Measurements from ENCODE around the gene INSYN1. TPM values are rescaled to one million over a fixed set of nuclear protein-coding genes. Genes with fewer than 3 reads are reported as not detected.

Gene INSYN1
- total and polyA plus RNA-seq, 10 of the 15 experiments (the other 5 are each of a cell fraction or from before 2014, with no cell fraction given) = not detected

GRCh38 chr15:73746883-73747282, 6.3 kb downstream of the INSYN1 start (continued):
- TF ChIP-seq, protein P1, sequence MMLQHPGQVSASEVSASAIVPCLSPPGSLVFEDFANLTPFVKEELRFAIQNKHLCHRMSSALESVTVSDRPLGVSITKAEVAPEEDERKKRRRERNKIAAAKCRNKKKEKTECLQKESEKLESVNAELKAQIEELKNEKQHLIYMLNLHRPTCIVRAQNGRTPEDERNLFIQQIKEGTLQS (IDR thresholded peaks at IDR 0.05; ENCODE audit: borderline replicate concordance, extremely low read depth, low read depth, low read length) = no peak
- TF ChIP-seq ETV6 (conservative IDR thresholded peaks at IDR 0.05 in 1 of 2, IDR thresholded peaks at IDR 0.05 in 1 of 2; ENCODE audit: borderline replicate concordance in 1 of 2, low read depth in 1 of 2) (no peak), NFYB (IDR thresholded peaks at IDR 0.05; ENCODE audit: insufficient read depth, low read depth, low read length) (no peak), ASH2L (IDR thresholded peaks at IDR 0.05; ENCODE audit: borderline replicate concordance, low read depth) (no peak)

DNA sequence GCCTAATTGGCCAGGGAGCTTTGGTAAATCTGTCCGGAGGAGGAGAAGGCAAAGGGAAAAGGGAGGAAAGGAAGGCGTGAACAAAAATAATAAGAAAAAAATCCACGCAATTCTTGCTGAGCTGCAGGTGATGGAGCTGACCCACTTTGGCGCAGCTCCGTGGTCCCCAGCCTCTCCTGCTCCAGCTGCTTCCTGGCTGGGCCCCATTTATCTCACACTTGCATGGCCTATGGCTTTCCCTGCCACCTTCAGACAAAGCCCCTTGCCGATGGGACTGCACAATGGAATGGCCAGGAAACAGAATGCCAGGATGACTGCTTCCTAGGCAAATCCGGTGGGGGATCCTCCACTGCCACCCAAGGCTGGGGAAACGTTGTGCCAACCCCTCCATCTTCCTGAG, 6.9 kb downstream of the INSYN1 start:
- CTCF ChIA-PET = no interaction called here
- no peak overlapping the region for H3K9ac ChIP-seq (ENCODE audit: control insufficient read depth, insufficient read depth, low read length)
- no TSS peak for BruUV-seq (replicated peaks)
- no peak for ATAC-seq
- TF ChIP-seq IRF5 (IDR thresholded peaks at IDR 0.05; ENCODE audit: borderline replicate concordance) (no peak), ZZZ3 (IDR thresholded peaks at IDR 0.05; ENCODE audit: control insufficient read depth, insufficient read length, low read depth) (no peak), CHD2 (IDR thresholded peaks at IDR 0.05; ENCODE audit: borderline replicate concordance, low read depth, low read length) (no peak)
- H4K20me1 ChIP-seq (ENCODE audit: control insufficient read depth, insufficient read depth) = no peaks in the 10 kb centered on the region
- RAD21 ChIA-PET (ENCODE audit: unreplicated experiment) = no interaction called here
- FAIRE-seq = no peak
- SMC1A ChIA-PET (ENCODE audit: uncharacterized antibody, unreplicated experiment) = interaction anchor here (0.9 kb wide), 1 partner anchor 88 kb away, joined by 3 read pairs; no protein-coding TSS in a partner anchor
- in situ Hi-C loops (cut with MboI) (no loop called here), intact Hi-C loops (cut with micrococcal nuclease; ENCODE audit: unreplicated experiment) (no loop called here)
- no peak overlapping the region for H2AFZ ChIP-seq (ENCODE audit: control insufficient read depth, low read depth, low read length)
- H3K4me1 ChIP-seq (ENCODE audit: control insufficient read depth, insufficient read depth, low read length) = no peaks in the 10 kb centered on the region
- H3K27me3 ChIP-seq (replicated peaks in 1 of 2; ENCODE audit: control insufficient read depth in 2 of 2, insufficient read depth in 2 of 2, low read length in 1 of 2) = peaks cover 0 to 6% of the 10 kb centered on the region in 2 experiments; a peak in 3 of 4 replicates
- 23% methylated on average over 8 of the region's 8 CpGs for WGBS (ENCODE audit: insufficient coverage, insufficient replicate concordance, low lambda C conversion rate, missing lambda C conversion rate)
- no peak overlapping the region for H3K27ac ChIP-seq (ENCODE audit: control insufficient read depth, insufficient read depth)
- POLR2A ChIA-PET = no interaction called here
- H3K4me3 ChIP-seq = no peak overlapping the region
- no peak for DNase-seq (ENCODE audit: low read depth, low spot score)
- H3K9me3 ChIP-seq (replicated peaks; ENCODE audit: control insufficient read depth, insufficient read depth, low read length) = no peaks in the 10 kb centered on the region
- no peaks in the 10 kb centered on the region for H3K79me2 ChIP-seq (ENCODE audit: control insufficient read depth, insufficient read depth, low read length)
- no peak overlapping the region for H3K4me2 ChIP-seq (ENCODE audit: control insufficient read depth, insufficient read depth)
- no peaks in the 10 kb centered on the region for H3K36me3 ChIP-seq (ENCODE audit: control insufficient read depth in 2 of 2, insufficient read depth in 2 of 2, low read length in 1 of 2)

Data from GM12878 (cell line).